Measurements from ENCODE around the gene B3GNT5.
A peak's percentile ranks its signal among the peaks of the same experiment; 100 is the strongest.

B3GNT5 gene

GRCh38 chr3:183293966-183294365, 40.9 kb downstream of the B3GNT5 start:
- no peak overlapping the region for H3K4me3 ChIP-seq (replicated peaks in 1 of 2; ENCODE audit: low read depth in 2 of 2, low read length in 2 of 2)
- DNase-seq (ENCODE audit: low read depth in 2 of 2) = peak in 1 of 2 donors; percentile 33
- TF ChIP-seq, protein P1, sequence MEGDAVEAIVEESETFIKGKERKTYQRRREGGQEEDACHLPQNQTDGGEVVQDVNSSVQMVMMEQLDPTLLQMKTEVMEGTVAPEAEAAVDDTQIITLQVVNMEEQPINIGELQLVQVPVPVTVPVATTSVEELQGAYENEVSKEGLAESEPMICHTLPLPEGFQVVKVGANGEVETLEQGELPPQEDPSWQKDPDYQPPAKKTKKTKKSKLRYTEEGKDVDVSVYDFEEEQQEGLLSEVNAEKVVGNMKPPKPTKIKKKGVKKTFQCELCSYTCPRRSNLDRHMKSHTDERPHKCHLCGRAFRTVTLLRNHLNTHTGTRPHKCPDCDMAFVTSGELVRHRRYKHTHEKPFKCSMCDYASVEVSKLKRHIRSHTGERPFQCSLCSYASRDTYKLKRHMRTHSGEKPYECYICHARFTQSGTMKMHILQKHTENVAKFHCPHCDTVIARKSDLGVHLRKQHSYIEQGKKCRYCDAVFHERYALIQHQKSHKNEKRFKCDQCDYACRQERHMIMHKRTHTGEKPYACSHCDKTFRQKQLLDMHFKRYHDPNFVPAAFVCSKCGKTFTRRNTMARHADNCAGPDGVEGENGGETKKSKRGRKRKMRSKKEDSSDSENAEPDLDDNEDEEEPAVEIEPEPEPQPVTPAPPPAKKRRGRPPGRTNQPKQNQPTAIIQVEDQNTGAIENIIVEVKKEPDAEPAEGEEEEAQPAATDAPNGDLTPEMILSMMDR (IDR thresholded peaks at IDR 0.05; ENCODE audit: low read depth, low read length) = no peak

GRCh38 chr3:183295211-183295610, 42.2 kb downstream of the B3GNT5 start:
- TF ChIP-seq, protein P1 (IDR thresholded peaks at IDR 0.05; ENCODE audit: low read depth, low read length) = no peak
- H3K4me3 ChIP-seq (replicated peaks in 1 of 2; ENCODE audit: low read depth in 2 of 2, low read length in 2 of 2) = no peak overlapping the region
- DNase-seq (ENCODE audit: low read depth in 2 of 2) = peak; percentile 95 to 97

GRCh38 chr3:183296944-183297343, 43.9 kb downstream of the B3GNT5 start:
- no peak for DNase-seq (ENCODE audit: low read depth in 2 of 2)
- TF ChIP-seq, protein P1 (IDR thresholded peaks at IDR 0.05; ENCODE audit: low read depth, low read length) = no peak
- no peak overlapping the region for H3K4me3 ChIP-seq (replicated peaks in 1 of 2; ENCODE audit: low read depth in 2 of 2, low read length in 2 of 2)

DNA sequence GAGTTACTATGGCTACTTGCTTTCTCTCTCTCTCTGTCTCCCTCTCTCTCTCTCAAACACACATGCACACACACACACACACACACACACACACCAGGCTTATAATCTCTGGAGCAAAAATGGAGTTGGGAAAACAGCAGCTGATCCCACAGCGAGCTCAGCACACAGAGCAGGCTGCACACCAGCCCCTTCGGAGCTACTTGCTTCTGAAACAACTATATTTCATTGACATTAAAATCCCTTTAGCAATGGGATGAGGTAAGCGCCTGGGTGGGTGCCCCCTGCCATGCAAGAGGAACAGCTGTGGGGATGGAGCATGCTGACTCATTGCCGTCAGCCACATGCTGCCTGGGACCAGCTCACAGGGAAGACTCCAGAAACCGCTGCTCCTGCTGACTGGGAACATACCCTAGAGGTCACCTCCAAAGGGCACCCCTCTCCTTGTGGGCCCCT, 45.7 kb downstream of the B3GNT5 start:
- TF ChIP-seq, protein P1 (IDR thresholded peaks at IDR 0.05; ENCODE audit: low read depth, low read length) = no peak
- no peak overlapping the region for H3K4me3 ChIP-seq (replicated peaks in 1 of 2; ENCODE audit: low read depth in 2 of 2, low read length in 2 of 2)
- peak; percentile 90 to 93 for DNase-seq (ENCODE audit: low read depth in 2 of 2)

- no peak overlapping the region for H3K4me3 ChIP-seq (replicated peaks in 1 of 2; ENCODE audit: low read depth in 2 of 2, low read length in 2 of 2)
- TF ChIP-seq, protein P1 (IDR thresholded peaks at IDR 0.05; ENCODE audit: low read depth, low read length) = no peak
- DNase-seq (ENCODE audit: low read depth in 2 of 2) = no peak
These were observed 46.9 kb downstream of the B3GNT5 start for GRCh38 chr3:183299976-183300375.

DNA sequence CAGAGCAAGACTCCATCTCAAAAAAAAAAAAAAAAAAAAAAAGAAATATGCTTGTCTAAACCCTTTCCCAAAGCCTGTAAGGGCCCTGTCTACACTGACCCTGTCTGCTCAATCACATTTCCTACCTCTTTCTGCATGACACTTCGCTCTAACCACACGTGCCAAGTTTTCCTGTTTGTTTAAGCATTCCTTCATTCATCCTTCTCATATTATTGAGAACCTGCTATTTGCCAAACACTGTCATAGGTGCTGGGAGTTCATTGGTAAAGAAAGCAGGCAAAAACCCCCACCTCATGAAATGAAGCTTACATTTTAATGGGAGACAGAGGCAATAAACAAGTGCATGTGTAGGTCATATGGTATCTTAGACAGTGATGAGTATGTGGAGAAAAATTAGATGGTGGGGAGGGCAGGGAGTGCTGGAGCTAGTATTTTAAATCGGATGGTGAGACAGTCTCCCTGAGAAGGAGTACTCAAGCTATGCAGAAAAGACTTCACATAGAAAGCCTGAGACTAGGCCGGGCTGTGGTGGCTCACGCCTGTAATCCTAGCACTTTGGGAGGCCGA, 48.0 kb downstream of the B3GNT5 start:
- H3K4me3 ChIP-seq (replicated peaks in 1 of 2; ENCODE audit: low read depth in 2 of 2, low read length in 2 of 2) = no peak overlapping the region
- peak in 1 of 2 donors; percentile 48 for DNase-seq (ENCODE audit: low read depth in 2 of 2)
- TF ChIP-seq, protein P1 (IDR thresholded peaks at IDR 0.05; ENCODE audit: low read depth, low read length) = no peak
